A375 (cell line): ENCODE measurements around the gene ZYG11A. TPM values are rescaled to one million over a fixed set of nuclear protein-coding genes. Genes with fewer than 3 reads are reported as not detected.

ENCODE experiments used
- small RNA-seq: library from RNA; depleted of rRNA; stranded (forward); fragments of <200 nt; gene quantifications from one replicate; pipeline ENCODE3, GENCODE V24; 2014
- total RNA-seq: library from RNA; depleted of rRNA; stranded (reverse); fragments of >200 nt; shearing (Covaris generic); gene quantifications from 2 replicates; pipeline ENCODE4 v1.2.3, GENCODE V29; 2014; rRNA removed

The ZYG11A gene
- 0.04 TPM in 1 of 2 replicates, not detected in the other for total RNA-seq

DNA sequence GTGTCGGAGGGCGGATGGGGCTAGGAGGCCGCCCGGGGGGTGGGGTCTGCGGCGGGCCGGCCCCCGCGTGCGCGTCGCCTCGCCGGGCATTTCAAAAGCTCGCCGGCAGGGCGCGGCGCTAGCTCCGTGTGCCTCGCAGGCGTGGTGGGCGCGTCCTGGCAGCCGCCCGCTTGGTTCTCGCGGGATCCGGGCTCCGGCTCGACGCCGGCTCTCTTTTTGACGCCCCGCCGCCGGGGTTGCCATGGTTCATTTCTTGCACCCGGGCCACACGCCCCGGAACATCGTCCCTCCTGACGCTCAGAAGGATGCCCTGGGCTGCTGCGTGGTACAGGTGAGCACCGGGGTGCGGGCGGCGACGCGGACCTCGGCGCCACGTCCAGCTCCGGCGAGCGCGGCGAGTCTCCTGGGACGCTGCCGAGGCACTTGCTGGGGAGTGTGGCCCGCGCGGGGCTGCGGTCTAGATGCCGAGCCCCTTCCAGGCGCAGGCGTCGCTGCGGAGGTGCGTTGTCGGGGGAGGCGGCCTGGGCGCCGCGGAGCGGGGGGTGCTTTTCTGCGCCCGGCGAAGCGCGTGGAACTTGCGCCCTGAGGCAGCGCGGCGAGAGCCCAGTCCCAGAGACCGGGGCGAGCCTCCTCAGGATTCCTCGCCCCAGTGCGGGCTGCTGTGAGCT is at the start of gene ZYG11A:
Gene ZYG11A (plus strand): TSS at position 118 of the 668 bp plus-strand sequence. CDS start 124 bp downstream, at position 242.

GRCh38 chr1:52927212-52928014 is 84.9 kb downstream of the ZYG11A start, which contains the start of gene SCP2:
Gene SCP2, plus strand, starts transcription at chr1:52927276. Its CDS starts 121 bp downstream, at chr1:52927397.

Small RNAs within 50 kb of the gene (small RNA-seq; reads per million reads assigned to genes)
- gene AC099677.1 (not detected), gene AC099677.2 (not detected), gene MIR1273F (not detected), gene MIR1273G (not detected), gene MIR5095 (not detected), gene RNU6-969P (not detected)

Other genes starting within 250 kb of the ZYG11A start
- 3.2 and 5.7 TPM in 2 replicates for gene GPX7, start 240.4 kb upstream of the ZYG11A start, total RNA-seq
- gene SHISAL2A, start 209.6 kb upstream of the ZYG11A start, total RNA-seq = not detected in 2 replicates
- 15.1 and 19.3 TPM in 2 replicates for gene COA7, start 144.4 kb upstream of the ZYG11A start, total RNA-seq
- 10.6 and 11.4 TPM in 2 replicates for gene ZYG11B, start 116.3 kb upstream of the ZYG11A start, total RNA-seq
- gene ECHDC2, start 79.0 kb downstream of the ZYG11A start, total RNA-seq = 29.6 and 39.2 TPM in 2 replicates
- gene SCP2, start 84.5 kb downstream of the ZYG11A start, total RNA-seq = 49.4 and 51.3 TPM in 2 replicates
- gene PODN, start 219.5 kb downstream of the ZYG11A start, total RNA-seq = not detected in 2 replicates